ENCODE results near the gene EIF3B. TPM values are rescaled to one million over a fixed set of nuclear protein-coding genes. Genes with fewer than 3 reads are reported as not detected.

The EIF3B gene
- total RNA-seq, 1 donor from 2014 or later: 120 TPM

DNA sequence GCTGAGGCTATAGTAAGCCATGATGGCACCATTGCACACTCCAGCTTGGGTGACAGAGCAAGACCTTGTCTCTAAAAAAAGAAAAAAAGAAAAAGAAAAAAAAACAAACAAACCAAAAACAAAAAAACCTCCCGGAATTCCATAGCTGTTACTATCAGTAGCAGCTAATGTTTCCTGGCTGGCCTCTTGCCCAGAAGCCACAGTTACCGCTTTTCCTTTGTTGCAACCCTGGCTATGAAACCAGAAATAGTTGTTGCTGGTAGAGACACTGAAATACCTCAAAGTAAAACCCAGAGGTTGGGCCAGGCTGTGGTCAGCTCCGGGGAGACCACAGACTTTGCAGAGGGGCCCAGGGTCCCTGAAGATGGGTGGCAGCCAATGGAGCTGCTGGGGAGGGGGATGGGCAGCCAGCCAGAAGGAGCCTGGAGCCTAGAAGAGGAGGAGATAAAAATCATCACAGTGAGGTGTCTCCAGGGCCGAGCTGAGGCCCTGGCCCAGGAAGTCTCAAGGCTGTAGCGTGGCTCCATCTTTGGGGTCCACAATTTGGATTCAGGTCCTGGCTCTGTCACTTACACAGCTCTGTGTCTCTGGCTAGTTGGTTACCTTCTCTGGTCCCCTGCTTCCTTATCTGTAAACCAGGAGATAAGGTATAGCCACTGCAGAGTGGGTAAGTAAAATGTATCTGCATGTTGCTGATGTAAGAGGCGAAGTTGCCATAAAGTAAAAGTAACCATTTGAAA is 45.4 kb downstream of the EIF3B start:
- H3K4me3 Mint-ChIP-seq (ENCODE audit: unreplicated experiment): no peak overlapping the region
- no peaks in the 10 kb centered on the region for H3K27me3 Mint-ChIP-seq (ENCODE audit: low read depth)
- H3K9me3 Mint-ChIP-seq (ENCODE audit: low read depth): no peaks in the 10 kb centered on the region
- DNase-seq (ENCODE audit: low spot score): no peak
- peaks cover 29% of the 10 kb centered on the region for H3K4me1 Mint-ChIP-seq (ENCODE audit: low read depth)
- H3K27ac Mint-ChIP-seq (ENCODE audit: unreplicated experiment): peak overlapping the region; percentile 99
- H3K36me3 Mint-ChIP-seq (ENCODE audit: low read depth): no peaks in the 10 kb centered on the region
- no peak for TF ChIP-seq CTCF (IDR thresholded peaks at IDR 0.05)

DNA sequence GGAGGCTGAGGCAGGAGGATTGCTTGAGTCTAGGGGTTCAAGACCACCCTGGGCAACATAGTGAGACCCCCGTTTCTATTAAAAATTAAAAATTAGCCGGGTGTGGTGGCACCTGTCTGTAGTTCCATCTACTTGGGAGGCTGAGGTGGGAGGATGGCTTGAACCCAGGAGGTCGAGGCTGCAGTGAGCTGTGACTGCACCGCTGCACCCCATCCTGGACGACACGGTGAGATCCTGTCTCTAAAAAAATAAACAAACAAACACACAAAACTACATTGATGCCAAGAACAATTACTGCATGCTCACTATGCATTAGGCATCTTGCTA is 48.0 kb downstream of the EIF3B start:
- no peak for DNase-seq (ENCODE audit: low spot score)
- H3K27ac Mint-ChIP-seq (ENCODE audit: unreplicated experiment): no peak overlapping the region

DNA sequence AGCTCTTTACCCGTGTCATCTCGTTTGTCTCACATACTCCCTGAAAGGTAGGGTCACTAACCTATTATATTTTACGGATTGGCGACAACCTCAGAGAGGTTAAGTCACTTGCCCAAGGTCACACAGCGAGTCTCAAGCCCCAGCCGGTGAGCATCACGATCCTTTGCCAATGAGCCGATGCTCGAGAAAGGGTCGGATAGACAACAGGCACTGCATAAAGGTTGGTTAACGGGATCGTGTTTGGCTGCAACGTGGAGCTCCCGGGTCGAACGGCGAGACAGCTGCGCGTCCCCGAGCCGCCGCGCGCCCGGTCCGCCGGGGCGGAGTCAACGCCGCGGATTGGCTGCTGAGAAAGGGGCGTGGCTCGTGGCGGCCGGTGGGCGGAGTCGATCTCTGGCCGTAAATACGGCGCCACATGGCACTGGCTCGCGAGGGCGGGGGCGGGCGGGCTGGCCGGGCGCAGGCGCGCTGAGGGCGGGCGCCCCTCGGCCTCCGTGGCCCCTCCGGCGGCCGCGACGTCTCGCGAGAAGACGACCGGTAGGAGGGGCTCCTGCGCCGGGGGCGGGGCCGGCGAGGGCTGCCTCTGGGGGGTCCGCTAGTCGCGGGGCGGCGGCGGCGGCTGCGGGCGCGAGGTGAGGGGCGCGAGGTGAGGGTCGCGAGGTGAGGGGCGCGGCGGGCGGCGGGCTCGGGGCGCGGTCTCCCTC is 48.5 kb downstream of the EIF3B start, which contains the start of gene CHST12:
Gene CHST12 (plus strand): TSS at position 598 of the 704 bp plus-strand sequence. CDS start 29,029 bp downstream, outside the sequence.
- peak; percentile 97 for DNase-seq (ENCODE audit: low spot score)

More for the DNA sequence above, 48.0 kb downstream of the EIF3B start:
- peaks cover 2% of the 10 kb centered on the region for H3K36me3 Mint-ChIP-seq (ENCODE audit: low read depth)
- H3K4me1 Mint-ChIP-seq (ENCODE audit: low read depth): peaks cover 41% of the 10 kb centered on the region
- no peak for TF ChIP-seq CTCF (IDR thresholded peaks at IDR 0.05)
- H3K27me3 Mint-ChIP-seq (ENCODE audit: low read depth): no peaks in the 10 kb centered on the region
- H3K4me3 Mint-ChIP-seq (ENCODE audit: unreplicated experiment): peak overlapping the region; percentile 78
- no peaks in the 10 kb centered on the region for H3K9me3 Mint-ChIP-seq (ENCODE audit: low read depth)

GRCh38 chr7:2403718-2404648 is 49.4 kb downstream of the EIF3B start:
- Mint-ChIP-seq H3K27me3 (ENCODE audit: low read depth) (no peaks in the 10 kb centered on the region), H3K4me1 (ENCODE audit: low read depth) (peaks cover 41% of the 10 kb centered on the region), H3K9me3 (ENCODE audit: low read depth) (no peaks in the 10 kb centered on the region), H3K27ac (ENCODE audit: unreplicated experiment) (no peak overlapping the region), H3K4me3 (ENCODE audit: unreplicated experiment) (peak overlapping the region; percentile 80), H3K36me3 (ENCODE audit: low read depth) (peaks cover 2% of the 10 kb centered on the region)
- no peak for DNase-seq (ENCODE audit: low spot score)
- TF ChIP-seq CTCF (IDR thresholded peaks at IDR 0.05): peak; percentile 64

More for the DNA sequence above, 48.5 kb downstream of the EIF3B start, which contains the start of gene CHST12:
- Mint-ChIP-seq H3K36me3 (ENCODE audit: low read depth) (peaks cover 2% of the 10 kb centered on the region), H3K27ac (ENCODE audit: unreplicated experiment) (peak within 1 kb of the TSS; percentile 17), H3K4me1 (ENCODE audit: low read depth) (peaks cover 41% of the 10 kb centered on the region), H3K27me3 (ENCODE audit: low read depth) (no peaks in the 10 kb centered on the region), H3K9me3 (ENCODE audit: low read depth) (no peaks in the 10 kb centered on the region), H3K4me3 (ENCODE audit: unreplicated experiment) (peak within 1 kb of the TSS; percentile 80)
- TF ChIP-seq CTCF (IDR thresholded peaks at IDR 0.05): no peak

GRCh38 chr7:2404714-2405119 is 50.1 kb downstream of the EIF3B start:
- Mint-ChIP-seq H3K36me3 (ENCODE audit: low read depth) (peaks cover 2% of the 10 kb centered on the region), H3K27ac (ENCODE audit: unreplicated experiment) (no peak overlapping the region), H3K4me1 (ENCODE audit: low read depth) (peaks cover 39% of the 10 kb centered on the region), H3K9me3 (ENCODE audit: low read depth) (no peaks in the 10 kb centered on the region), H3K4me3 (ENCODE audit: unreplicated experiment) (peak overlapping the region; percentile 80), H3K27me3 (ENCODE audit: low read depth) (no peaks in the 10 kb centered on the region)
- no peak for TF ChIP-seq CTCF (IDR thresholded peaks at IDR 0.05)
- DNase-seq (ENCODE audit: low spot score): no peak

Data from chondrocyte (in vitro differentiated cells).